ENCODE results near the gene TATDN2.
"Not testable (repeated sequence)": the region's sequence is repeated elsewhere in the genome, so short reads cannot be mapped to it uniquely, and the experiment has no call there.

Gene TATDN2

DNA sequence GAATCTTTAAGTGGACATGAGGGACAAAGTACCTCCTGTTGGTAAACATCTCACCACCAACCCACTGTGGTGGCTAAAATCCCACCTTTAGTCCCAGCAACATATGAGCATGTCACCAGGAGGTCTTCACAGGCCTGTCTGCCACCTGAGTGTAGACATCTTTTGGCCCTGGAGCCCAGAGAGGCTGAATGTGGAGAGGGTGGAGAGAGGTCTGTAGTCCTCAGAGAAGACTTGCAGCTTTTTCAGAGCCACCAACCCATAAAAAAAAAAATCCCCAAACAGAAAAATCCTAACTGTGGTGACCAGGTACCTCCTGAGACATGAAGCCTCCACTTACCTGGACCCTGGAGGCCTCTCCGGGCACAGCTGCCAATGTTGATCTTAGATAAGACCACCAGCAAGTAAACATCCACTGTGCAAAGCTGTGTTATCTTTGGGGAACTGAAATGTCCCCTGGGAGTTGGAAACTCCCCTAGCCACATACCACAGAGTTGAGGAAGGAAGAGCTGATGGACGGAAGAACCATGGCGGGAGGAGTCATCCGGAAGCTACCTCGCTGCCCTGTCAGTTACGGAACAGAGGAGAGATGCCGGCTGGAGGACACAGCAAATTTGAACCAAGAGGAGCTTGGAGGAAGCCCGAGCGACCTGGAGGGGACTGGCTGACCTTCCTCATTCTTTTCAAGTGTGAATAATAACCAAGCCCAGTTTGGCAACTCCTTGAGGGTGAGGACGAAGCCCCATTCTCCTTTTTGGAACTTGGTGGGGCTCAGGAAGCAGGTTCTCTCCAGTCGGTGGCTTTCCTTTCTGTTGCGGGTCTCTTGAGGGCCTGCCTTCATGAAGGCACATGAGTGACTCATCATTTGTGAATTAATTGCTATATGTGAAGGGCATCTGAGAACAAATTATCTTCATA is 44.5 kb downstream of the TATDN2 start, which contains the start of gene GHRL:
GHRL (minus strand) TSS at position 443 of the 915 bp plus-strand sequence. CDS start 2,767 bp downstream, outside the sequence.
- no peak for DNase-seq

DNA sequence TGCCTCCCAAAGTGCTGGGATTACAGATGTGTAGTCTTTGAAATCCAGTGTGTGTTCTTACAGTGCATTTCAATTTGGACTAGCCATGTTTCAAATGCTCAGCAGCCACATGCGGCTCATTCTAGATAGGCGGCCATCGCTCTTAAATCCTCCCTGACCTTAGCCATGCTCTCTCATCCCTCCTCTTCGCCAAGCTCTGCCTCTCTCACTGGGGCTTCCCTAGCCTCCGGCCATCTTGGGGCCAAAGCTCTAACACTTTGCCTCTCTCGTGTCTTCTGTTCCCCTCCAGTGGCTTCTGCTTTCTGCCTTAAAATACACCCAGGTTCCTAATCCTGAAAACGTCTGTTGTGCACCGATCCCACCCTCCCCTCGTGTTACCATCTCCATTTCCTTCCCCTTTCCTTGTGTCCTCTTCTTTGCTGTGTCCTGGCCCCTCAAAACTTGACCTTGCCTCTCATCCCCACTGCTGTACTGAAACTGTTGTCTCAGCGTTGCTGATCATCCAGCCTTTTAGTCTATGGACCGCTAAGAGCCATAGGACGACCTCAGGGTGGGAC is 45.8 kb downstream of the TATDN2 start:
- DNase-seq: no peak

DNA sequence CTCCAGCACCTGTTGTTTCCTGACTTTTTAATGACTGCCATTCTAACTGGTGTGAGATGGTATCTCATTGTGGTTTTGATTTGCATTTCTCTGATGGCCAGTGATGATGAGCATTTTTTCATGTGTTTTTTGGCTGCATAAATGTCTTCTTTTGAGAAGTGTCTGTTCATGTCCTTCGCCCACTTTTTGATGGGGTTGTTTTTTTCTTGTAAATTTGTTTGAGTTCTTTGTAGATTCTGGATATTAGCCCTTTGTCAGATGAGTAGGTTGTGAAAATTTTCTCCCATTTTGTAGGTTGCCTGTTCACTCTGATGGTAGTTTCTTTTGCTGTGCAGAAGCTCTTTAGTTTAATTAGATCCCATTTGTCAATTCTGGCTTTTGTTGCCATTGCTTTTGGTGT is 49.8 kb downstream of the TATDN2 start:
- not testable (repeated sequence) for DNase-seq

GRCh38 chr3:10299175-10299574 is 50.9 kb downstream of the TATDN2 start:
- no peak for DNase-seq

DNA sequence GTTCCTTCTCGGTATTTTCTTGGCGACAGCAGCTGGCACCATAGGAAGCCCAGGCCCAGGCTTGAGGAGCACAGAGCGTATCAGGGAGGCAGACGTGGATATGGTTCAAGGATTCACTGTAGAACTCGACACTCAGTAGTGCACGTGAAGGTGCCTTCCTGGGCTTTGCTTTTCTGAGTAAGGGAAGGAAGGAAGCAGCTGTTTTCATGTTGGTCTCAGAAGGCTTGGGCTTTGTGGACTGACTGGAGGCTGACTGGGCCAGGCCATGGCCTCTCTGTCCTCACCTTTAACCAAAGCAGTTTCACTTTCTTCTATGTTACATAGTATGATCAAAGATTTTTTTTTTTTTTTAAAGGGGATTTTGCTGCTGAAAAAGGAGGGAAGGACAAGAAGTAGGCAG is 51.4 kb downstream of the TATDN2 start:
- DNase-seq: no peak

GRCh38 chr3:10300087-10300486 is 51.8 kb downstream of the TATDN2 start:
- DNase-seq: no peak

GRCh38 chr3:10303105-10303504 is 54.8 kb downstream of the TATDN2 start:
- no peak for DNase-seq

DNA sequence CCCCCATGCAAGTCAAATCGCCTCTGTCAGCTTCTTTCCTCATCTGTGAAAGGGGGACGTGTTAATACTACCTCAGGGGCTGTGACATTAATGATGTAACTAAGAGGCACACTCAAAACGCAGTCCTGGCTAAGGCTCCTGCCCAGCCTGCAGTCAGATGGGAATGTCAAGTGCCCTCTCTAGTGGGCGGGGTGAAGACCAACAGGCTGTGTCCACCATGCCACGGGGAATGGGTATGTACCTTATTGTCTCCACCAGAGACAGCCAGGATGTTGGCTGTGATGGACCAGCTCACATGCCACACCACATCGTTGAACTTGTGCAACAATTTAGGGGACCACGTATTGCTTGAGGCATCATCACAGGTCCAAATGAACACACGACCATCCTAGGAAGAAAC is 55.5 kb downstream of the TATDN2 start:
- no peak for DNase-seq

- no peak for DNase-seq
These were observed 56.6 kb downstream of the TATDN2 start for GRCh38 chr3:10304905-10305304.

DNA sequence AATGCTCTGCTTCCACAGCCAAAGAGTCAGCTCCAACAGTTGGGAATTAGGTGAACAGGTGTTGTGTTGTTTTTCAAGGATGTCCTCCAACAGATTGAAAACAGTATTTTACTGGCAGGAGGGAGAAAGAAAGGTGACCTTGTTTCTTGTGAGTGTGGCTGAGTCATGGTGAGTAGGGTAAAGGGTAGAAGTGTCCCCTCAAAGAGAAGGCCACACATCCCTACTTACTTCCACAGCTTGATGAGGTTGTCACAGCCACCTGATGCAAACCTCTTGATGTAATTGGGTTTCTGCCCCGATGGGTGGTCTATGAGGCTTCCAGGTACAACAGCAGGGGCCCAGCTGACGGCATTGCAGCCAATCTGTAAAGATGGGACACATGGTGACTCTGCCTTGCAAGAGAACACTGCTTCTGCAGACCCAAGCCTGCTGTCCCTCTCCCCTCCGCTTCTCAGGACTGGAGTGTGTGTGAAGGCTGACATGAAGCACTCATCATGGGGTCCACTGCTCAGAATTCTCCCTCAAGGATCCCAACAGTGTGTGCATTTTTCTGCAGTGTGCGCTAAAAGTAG is 57.2 kb downstream of the TATDN2 start:
- no peak for DNase-seq

- no peak for DNase-seq
These were observed 57.9 kb downstream of the TATDN2 start for GRCh38 chr3:10306156-10306555.

GRCh38 chr3:10308678-10309077 is 60.4 kb downstream of the TATDN2 start:
- DNase-seq: no peak

GRCh38 chr3:10309736-10310135 is 61.5 kb downstream of the TATDN2 start:
- DNase-seq: no peak

DNA sequence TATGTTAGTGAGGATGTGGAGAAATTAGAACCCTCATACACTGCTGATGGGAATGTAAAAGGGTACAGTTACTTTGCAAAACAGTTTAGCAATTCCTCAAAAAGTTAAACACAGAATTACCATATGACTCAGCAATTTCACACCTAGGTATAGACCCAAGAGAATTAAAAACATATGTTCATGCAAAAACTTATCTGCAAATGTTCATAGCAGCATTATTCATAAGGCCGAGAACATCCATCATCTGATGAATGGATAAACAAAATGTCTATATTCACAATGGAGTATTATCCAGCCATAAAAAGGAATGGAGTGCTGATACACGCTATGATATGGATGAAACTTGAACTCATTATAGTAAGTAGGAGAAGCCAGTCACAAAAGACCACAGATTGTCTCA is 62.3 kb downstream of the TATDN2 start:
- no peak for DNase-seq

DNA sequence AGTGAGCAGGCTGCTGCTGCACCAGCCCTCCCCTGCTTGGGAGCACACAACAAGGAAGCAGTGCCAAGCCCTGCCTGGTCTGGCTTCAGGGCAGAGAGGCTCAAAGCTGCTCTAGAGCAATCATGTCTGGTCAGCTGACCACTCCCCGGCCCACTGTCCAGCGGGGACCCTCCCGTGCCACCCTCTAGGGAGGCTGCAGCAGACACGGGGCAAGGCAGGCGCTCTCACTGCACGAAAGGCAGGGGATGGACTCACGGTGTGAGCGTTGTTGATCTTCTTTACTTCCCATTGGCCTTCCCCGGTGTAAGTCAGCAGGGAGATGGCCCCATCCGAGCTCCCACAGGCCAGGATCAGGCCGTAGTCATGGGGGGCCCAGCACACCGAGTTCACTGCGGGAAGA is 63.5 kb downstream of the TATDN2 start:
- DNase-seq: no peak

DNA sequence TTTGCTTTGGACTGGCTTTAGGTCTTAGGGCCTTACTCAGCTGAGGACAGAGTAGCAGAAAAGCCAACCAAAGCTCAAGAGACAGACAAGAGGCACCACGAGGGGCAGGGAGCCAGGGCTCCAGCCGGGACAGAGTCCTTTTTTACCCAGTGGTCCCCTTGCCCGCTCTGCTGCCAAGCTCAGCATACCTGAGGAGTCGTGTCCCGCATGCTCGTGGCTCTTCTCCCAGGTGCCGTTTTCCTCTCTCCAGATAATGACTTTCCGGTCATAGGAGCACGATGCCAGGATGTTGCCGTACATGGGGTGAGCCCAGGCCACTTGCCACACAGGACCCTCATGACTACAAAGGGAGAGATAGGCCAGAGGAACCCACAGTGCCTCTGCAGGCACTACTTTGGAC is 64.1 kb downstream of the TATDN2 start:
- DNase-seq: no peak

- DNase-seq: no peak
These were observed 64.6 kb downstream of the TATDN2 start for GRCh38 chr3:10312861-10313260.

DNA sequence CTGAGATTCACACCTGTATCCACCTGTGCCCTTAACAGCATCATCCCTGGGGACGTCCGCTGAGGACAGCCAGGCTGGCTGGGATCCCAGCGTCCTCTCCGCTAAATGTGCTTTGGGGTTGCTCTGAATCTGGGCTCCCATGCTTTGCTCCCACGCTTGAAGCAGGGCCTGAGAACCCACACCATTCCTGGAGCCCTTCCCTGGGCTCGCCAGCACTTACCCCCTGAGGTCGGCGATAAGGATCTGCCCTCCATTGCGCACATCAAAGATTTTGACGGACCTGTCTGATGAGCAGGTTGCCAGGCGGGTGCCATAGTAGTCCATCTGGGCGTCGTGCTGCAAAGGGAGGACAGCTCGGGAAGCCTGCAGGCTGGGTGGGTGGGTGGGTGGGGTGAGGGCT is 66.8 kb downstream of the TATDN2 start:
- no peak for DNase-seq

DNA sequence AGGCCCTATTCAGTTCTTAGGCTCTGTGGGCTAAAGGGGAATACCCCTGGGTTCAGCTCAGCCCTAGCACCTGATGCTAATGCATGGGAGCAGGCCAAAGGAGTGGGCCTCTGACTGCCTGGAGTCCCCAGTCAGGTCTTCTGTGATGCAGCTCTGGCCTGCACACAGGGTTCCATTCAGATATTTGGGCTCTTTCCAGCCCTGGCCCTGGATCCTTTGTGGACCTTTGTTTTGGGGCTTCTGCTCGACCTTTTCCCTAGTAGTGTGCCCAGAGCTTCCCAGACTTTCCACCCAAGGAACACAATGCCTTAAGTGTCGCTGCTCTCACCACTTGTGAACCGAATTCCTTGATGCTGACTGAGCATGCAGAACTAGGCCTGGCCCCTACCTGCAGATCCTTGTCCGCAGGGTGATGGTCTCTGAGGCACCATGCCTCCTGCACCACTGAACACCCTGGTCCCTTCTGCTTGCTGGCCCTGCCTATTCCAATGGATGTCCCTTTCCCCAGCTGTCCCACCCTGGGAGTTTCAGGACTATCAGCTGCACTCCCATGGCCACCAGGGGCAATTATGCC is 67.6 kb downstream of the TATDN2 start:
- no peak for DNase-seq

- DNase-seq: no peak
These were observed 69.2 kb downstream of the TATDN2 start for GRCh38 chr3:10317311-10317960.

DNA sequence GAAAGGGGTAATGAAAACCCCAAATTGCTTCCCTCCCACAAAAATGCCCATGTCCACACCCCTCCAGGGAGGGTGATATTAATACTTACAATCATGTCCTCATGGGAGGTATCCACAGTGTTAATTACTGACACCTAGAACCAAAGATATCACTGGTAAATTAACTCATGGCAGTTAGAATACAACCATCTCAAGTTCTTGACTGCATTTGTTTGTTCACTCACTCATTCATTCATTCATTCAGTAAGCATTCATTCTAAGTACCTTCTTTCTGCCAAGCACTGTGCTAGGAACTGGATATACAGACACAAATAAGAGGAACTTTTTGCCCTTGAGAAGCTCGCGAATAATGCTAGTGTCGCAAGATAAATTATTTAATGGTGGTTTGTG is 69.7 kb downstream of the TATDN2 start:
- DNase-seq: no peak

DNA sequence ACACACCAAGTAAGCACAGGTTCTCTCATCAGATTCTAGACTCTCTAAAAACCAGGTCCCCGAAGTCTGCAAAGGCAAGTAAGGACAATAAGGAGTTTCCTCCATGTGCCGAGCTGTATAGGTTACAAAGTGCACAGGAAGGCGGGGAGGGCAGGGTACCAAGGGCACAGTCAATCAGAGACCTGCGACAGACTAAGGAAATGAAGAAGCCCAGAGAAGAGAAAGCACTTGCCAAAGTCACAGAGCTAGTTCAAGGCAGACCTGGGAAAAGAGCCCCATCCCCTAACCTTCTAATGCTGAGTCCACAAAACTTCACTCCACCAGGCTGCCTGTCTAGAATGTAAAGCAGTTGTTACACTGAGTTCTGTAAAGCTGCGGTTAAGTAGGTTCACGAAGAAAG is 71.0 kb downstream of the TATDN2 start:
- no peak for DNase-seq

- DNase-seq: no peak
These were observed 71.5 kb downstream of the TATDN2 start for GRCh38 chr3:10319804-10320203.

Data from DMS79 treated with DMSO at 0.1 percent for 48 hours (cell line).